Upper lobe of left lung (tissue), 6 donors: ENCODE data around the gene IFIT1B. TPM values are rescaled to one million over a fixed set of nuclear protein-coding genes. Genes with fewer than 3 reads are reported as not detected.
"Not testable (repeated sequence)": the region's sequence is repeated elsewhere in the genome, so short reads cannot be mapped to it uniquely, and the experiment has no call there.

Experiments used
- ATAC-seq, 2 donors: fragments of 200-7000 bp; cut with Tn5 transposase; one replicate each; pipeline ENCODE4 v1.9.1; 2022; ENCODE audit warnings: mild to moderate bottlenecking in 2 of 2, moderate library complexity in 2 of 2; ENCODE audit not compliant: low FRiP score in 2 of 2
- DNase-seq, 2 donors: peaks; one replicate each; pipeline ENCODE4 v3.0.0-alpha.2; 2019 to 2020
- H3K27ac ChIP-seq, 4 donors: fragments of 200-600 bp; sonication (generic); one replicate each; pipeline ENCODE4 v1.5.1; 2016 to 2019
- H3K27me3 ChIP-seq, 4 donors: fragments of 200-600 bp; sonication (generic); one replicate each; pipeline ENCODE4 v1.5.1; 2017 to 2019
- H3K36me3 ChIP-seq, 4 donors: fragments of 200-600 bp; sonication (generic); one replicate each; pipeline ENCODE4 v1.5.1; 2016 to 2019
- H3K4me1 ChIP-seq, 4 donors: fragments of 200-600 bp; sonication (generic); one replicate each; pipeline ENCODE4 v1.5.1; 2018 to 2019
- H3K4me3 ChIP-seq, 4 donors: fragments of 200-600 bp; sonication (generic); one replicate each; pipeline ENCODE4 v1.5.1; 2017 to 2019; ENCODE audit warnings: mild to moderate bottlenecking in 2 of 4, moderate library complexity in 1 of 4
- H3K9me3 ChIP-seq, 4 donors: fragments of 200-600 bp; sonication (generic); one replicate each; pipeline ENCODE4 v1.5.1; 2018 to 2019
- CTCF ChIP-seq, 6 experiments: fragments of 450-650 bp in 4 of 6; fragments of 200-600 bp in 2 of 6; sonication (generic) in 2 of 6; IDR thresholded peaks; one replicate each; pipeline ENCODE4 v1.5.1; 2016 to 2019; ENCODE audit warnings: antibody characterized with exemption in 6 of 6
- EP300 ChIP-seq, 4 donors: sonication (generic); formaldehyde crosslinking; IDR thresholded peaks; one replicate each; pipeline ENCODE4 v1.5.1; 2017; ENCODE audit warnings: antibody characterized with exemption in 4 of 4, control low read depth in 2 of 4
- POLR2A ChIP-seq, 4 donors: fragments of 450-650 bp; IDR thresholded peaks; one replicate each; pipeline ENCODE4 v1.5.1; 2016 to 2017; ENCODE audit warnings: antibody characterized with exemption in 4 of 4, mild to moderate bottlenecking in 2 of 4
- POLR2AphosphoS5 ChIP-seq, 2 donors: sonication (generic); formaldehyde crosslinking; IDR thresholded peaks; one replicate each; pipeline ENCODE4 v1.5.1; 2017; ENCODE audit warnings: antibody characterized with exemption in 2 of 2
- WGBS, 2 donors: methylation state at CpG; one replicate each; pipeline ENCODE4 v1.1.5; 2017 to 2018; 5-methylcytosine and 5-hydroxymethylcytosine counted together
- total RNA-seq, 6 donors: library from RNA; depleted of rRNA in 4 of 6; stranded (reverse); fragments of >200 nt in 4 of 6; gene quantifications; one replicate each; pipeline versions ENCODE4 v1.1.0 to v1.2.1, GENCODE V29; 2016 to 2021
- donor health status: DM: no; HTN: no; CAD: no; lungs with moderate emphysema.
- donor health status: DM: no; HTN: yes; CAD: no; lungs with severe emphysema.

Gene IFIT1B
- total RNA-seq, 6 donors from 2014 or later = 0.20 to 0.59 TPM; not detected in 4

DNA sequence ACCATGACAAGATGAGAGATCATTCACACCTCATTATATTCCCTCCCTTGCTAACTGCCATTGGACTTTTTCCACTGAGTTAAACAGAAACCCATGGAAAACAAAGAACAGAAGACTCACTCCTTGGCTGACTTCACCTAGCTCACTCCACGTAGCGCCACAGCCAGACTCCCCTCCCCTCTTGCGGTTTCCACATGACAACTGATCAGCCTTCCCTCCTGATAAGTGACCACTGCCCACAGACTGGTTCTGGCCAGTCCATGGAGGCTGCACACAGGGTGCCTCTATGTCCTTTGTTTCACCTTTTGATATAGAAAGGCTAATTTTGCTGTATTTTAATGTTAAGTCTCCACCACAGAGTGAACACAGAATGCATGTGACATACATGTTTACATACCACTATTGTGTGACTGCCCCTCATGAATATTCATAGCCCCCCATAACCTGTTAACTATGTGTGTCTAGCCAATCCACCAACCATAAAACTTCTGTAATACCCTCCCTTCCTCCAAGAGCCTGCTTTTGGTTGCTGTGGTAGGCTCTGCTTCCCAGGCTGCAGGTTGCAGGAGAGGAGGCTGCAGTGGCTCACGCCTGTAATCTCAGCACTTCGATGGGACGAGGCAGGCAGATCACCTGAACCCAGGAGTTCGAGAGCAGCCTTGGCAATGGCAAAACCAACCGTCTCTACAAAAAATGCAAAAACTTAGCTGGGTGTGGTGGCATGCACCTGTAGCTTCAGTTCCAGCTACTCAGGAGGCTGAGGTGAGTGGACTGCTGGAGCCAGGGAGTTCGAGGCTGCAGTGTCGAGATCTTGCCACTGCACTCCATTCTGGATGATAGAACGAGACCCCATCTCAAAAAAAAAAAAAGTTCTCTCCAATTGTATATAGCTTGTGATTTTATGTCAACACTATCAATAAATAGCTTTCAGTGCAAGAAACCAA, 26.5 kb downstream of the IFIT1B start:
- 87 to 91% methylated on average over 10 to 11 of the region's 11 CpGs for WGBS, 2 donors
- peaks cover 0 to 19% (median 3%) of the 10 kb centered on the region in 4 donors for H3K36me3 ChIP-seq
- TF ChIP-seq EP300 (IDR thresholded peaks at IDR 0.05) (no peak), POLR2AphosphoS5 (IDR thresholded peaks at IDR 0.05) (no peak), POLR2A (IDR thresholded peaks at IDR 0.05) (no peak), CTCF (IDR thresholded peaks at IDR 0.05) (no peak)
- no peak overlapping the region for H3K27ac ChIP-seq
- peaks cover 0 to 9% (median 0%) of the 10 kb centered on the region in 4 donors for H3K4me1 ChIP-seq
- H3K9me3 ChIP-seq = no peaks in the 10 kb centered on the region
- H3K27me3 ChIP-seq = no peaks in the 10 kb centered on the region
- no peak overlapping the region for H3K4me3 ChIP-seq
- no peak for ATAC-seq
- no peak for DNase-seq

GRCh38 chr10:89406178-89406577, 28.3 kb downstream of the IFIT1B start:
- not testable (repeated sequence) for H3K4me3 ChIP-seq, H3K4me1 ChIP-seq, H3K27ac ChIP-seq, H3K9me3 ChIP-seq, H3K27me3 ChIP-seq, DNase-seq, ATAC-seq
- peaks cover 0 to 19% (median 3%) of the 10 kb centered on the region in 4 donors for H3K36me3 ChIP-seq
- 93 to 96% methylated on average over 9 of the region's 9 CpGs for whole genome bisulfite sequencing, 2 donors

- not testable (repeated sequence) for H3K9me3 ChIP-seq, H3K27ac ChIP-seq, H3K27me3 ChIP-seq, H3K4me3 ChIP-seq, ATAC-seq, H3K4me1 ChIP-seq, DNase-seq
- H3K36me3 ChIP-seq = peaks cover 0 to 12% (median 1%) of the 10 kb centered on the region in 4 donors
- 95 to 98% methylated on average over 3 of the region's 3 CpGs for WGBS, 2 donors
Observed at GRCh38 chr10:89407792-89408191, 29.9 kb downstream of the IFIT1B start.

- H3K4me3 ChIP-seq, H3K4me1 ChIP-seq, H3K27ac ChIP-seq, H3K27me3 ChIP-seq, DNase-seq, H3K9me3 ChIP-seq, ATAC-seq, H3K36me3 ChIP-seq: not testable (repeated sequence)
- WGBS, 2 donors = 88 to 94% methylated on average over 5 of the region's 5 CpGs
Observed at GRCh38 chr10:89409282-89409681, 31.4 kb downstream of the IFIT1B start.

DNA sequence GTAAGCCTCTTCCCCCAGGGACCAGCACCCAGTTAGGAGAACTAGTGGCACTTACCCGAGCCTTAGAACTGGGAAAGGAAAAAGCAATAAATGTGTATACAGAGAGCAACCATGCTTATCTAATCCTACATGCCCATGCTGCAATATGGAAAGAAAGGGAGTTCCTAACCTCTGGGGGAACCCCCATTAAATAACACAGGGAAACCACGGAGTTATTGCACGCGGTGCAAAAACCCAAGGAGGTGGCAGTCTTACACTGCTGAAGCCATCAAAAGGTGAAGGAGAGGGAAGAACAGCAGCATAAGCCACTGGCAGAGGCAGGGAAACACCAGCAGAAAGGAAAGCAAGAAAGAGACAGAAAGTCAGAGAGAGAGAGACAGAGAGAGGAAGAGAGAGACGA, 32.7 kb downstream of the IFIT1B start:
- not testable (repeated sequence) for ATAC-seq, H3K36me3 ChIP-seq, H3K27me3 ChIP-seq, H3K9me3 ChIP-seq, H3K27ac ChIP-seq, DNase-seq, H3K4me3 ChIP-seq
- H3K4me1 ChIP-seq = peaks cover 5 to 10% (median 7%) of the 10 kb centered on the region in 4 donors
- WGBS, 2 donors = 78 to 87% methylated on average over 5 of the region's 5 CpGs

DNA sequence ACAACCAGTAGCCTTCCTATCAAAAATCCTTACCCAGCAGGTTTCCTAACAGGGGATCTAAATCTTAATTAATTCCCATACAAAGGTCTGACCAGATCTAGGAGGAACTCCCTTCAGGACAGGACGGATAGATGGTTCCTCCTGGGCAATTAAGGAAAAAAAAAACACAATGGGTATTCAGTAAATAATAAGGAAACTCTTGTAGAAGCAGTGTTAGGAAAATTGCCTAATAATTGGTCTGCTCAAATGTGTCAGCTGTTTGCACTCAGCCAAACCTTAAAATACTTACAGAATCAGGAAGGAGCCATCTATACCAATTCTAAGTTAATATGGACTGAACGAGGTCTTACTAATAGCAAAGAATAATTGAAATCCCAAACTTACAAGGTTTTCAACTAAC, 33.3 kb downstream of the IFIT1B start:
- 44 to 57% methylated on average over 2 of the region's 2 CpGs for WGBS, 2 donors
- H3K9me3 ChIP-seq, H3K4me3 ChIP-seq, H3K27me3 ChIP-seq, H3K27ac ChIP-seq, ATAC-seq, H3K36me3 ChIP-seq, DNase-seq: not testable (repeated sequence)
- H3K4me1 ChIP-seq = peaks cover 10 to 16% (median 13%) of the 10 kb centered on the region in 4 donors

GRCh38 chr10:89412276-89412675, 34.4 kb downstream of the IFIT1B start:
- DNase-seq, H3K9me3 ChIP-seq, H3K36me3 ChIP-seq, H3K27me3 ChIP-seq, ATAC-seq, H3K4me3 ChIP-seq, H3K27ac ChIP-seq: not testable (repeated sequence)
- 85 to 90% methylated on average over 10 of the region's 10 CpGs for WGBS, 2 donors
- peaks cover 17 to 28% (median 21%) of the 10 kb centered on the region in 4 donors for H3K4me1 ChIP-seq

DNA sequence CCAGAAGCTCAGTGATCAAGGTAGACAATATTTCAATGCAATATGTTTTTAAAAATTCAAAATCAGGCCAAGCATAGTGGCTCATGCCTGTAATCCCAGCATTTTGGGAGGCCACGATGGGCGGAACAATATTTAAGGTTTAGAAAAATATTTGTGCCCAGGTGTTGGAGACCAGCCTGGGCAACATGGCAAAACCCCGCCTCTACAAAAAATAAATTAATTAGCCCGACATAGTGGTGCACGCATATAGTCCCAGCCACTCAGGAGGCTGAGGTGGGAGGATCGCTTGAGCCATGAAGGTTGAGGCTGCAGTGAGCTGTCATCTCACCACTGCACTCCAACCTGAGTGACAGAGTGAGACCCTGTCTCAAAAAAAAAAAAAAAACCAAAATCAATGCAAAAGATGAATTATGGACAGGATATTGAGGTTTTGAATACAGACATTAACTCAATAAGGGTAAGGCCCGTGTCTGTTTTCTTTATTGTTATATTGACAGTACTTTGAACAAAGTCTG, 35.6 kb downstream of the IFIT1B start:
- peak overlapping the region in 2 of 4 donors; percentile 90 to 96 for H3K4me3 ChIP-seq
- ATAC-seq (no peak), DNase-seq (no peak)
- peaks cover 27 to 40% (median 32%) of the 10 kb centered on the region in 4 donors for H3K4me1 ChIP-seq
- no peak for TF ChIP-seq POLR2A (IDR thresholded peaks at IDR 0.05)
- TF ChIP-seq POLR2AphosphoS5 (IDR thresholded peaks at IDR 0.05) = no peak
- no peak for TF ChIP-seq CTCF (IDR thresholded peaks at IDR 0.05)
- TF ChIP-seq EP300 (IDR thresholded peaks at IDR 0.05) = no peak
- H3K36me3 ChIP-seq = peaks cover 0 to 10% (median 2%) of the 10 kb centered on the region in 4 donors
- 87 to 90% methylated on average over 7 of the region's 7 CpGs for WGBS, 2 donors
- no peaks in the 10 kb centered on the region for H3K27me3 ChIP-seq
- no peaks in the 10 kb centered on the region for H3K9me3 ChIP-seq
- peak overlapping the region in 3 of 4 donors; percentile 94 to 99 (median 95) for H3K27ac ChIP-seq
